Endothelial cell (in vitro differentiated cells): ENCODE data around the gene APBB2. TPM values are rescaled to one million over a fixed set of nuclear protein-coding genes. Genes with fewer than 3 reads are reported as not detected.
"Not testable (repeated sequence)": the region's sequence is repeated elsewhere in the genome, so short reads cannot be mapped to it uniquely, and the experiment has no call there.

Experiments used
- DNase-seq: peaks from one replicate; pipeline ENCODE4 v3.0.0; 2021; ENCODE audit warnings: low spot score
- H3K27ac Mint-ChIP-seq: one replicate; pipeline ENCODE4 v1.8.0; 2021; ENCODE audit warnings: mixed read lengths, inconsistent platforms; ENCODE audit not compliant: unreplicated experiment
- H3K27me3 Mint-ChIP-seq: one replicate; pipeline ENCODE4 v1.8.0; 2021; ENCODE audit warnings: mild to moderate bottlenecking, moderate library complexity, mixed read lengths, inconsistent platforms; ENCODE audit not compliant: unreplicated experiment
- H3K36me3 Mint-ChIP-seq: one replicate; pipeline ENCODE4 v1.8.0; 2021; ENCODE audit warnings: mild to moderate bottlenecking, low read depth, mixed read lengths, inconsistent platforms; ENCODE audit not compliant: unreplicated experiment
- H3K4me1 Mint-ChIP-seq: one replicate; pipeline ENCODE4 v1.8.0; 2021; ENCODE audit warnings: mild to moderate bottlenecking, mixed read lengths, inconsistent platforms; ENCODE audit not compliant: unreplicated experiment
- H3K4me3 Mint-ChIP-seq: one replicate; pipeline ENCODE4 v1.8.0; 2021; ENCODE audit warnings: mild to moderate bottlenecking, mixed read lengths, inconsistent platforms; ENCODE audit not compliant: unreplicated experiment
- H3K9me3 Mint-ChIP-seq: one replicate; pipeline ENCODE4 v1.8.0; 2021; ENCODE audit warnings: mixed read lengths, inconsistent platforms; ENCODE audit not compliant: unreplicated experiment
- CTCF ChIP-seq: fragments of 200-600 bp; sonication (generic); IDR thresholded peaks from one replicate; pipeline ENCODE4 v1.5.0; 2021; ENCODE audit warnings: antibody characterized with exemption; ENCODE audit not compliant: unreplicated experiment
- total RNA-seq: library from RNA; stranded (reverse); fragmentation: NEBNext Ultra II Directional; extraction: Animal tissue kit (Norgen Biotek cat#: 25700); gene quantifications from one replicate; pipeline ENCODE4 v1.2.1, GENCODE V29; 2021; ENCODE audit not compliant: unreplicated experiment

The APBB2 gene
- total RNA-seq, 1 donor from 2014 or later = 103 TPM

DNA sequence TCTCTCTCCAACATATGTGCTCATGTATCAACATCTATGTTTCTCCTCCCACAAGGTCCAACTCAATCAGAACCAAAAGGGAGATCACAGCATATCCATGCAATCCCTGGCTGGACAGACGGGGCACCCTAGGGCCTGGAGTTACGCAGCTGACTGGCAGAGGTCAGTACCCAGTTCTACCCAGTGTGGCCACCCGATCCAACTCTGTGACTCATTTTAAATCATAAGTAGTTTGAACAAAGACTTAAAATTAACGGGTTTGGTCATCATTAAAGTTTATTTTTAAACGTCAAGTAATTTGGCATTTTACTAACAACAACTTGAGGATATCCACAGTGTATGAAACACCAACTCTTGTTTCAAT is 59.5 kb downstream of the APBB2 start:
- peaks cover 29% of the 10 kb centered on the region for H3K4me1 Mint-ChIP-seq
- no peak for DNase-seq
- TF ChIP-seq CTCF = no peak
- peaks cover 3% of the 10 kb centered on the region for H3K27me3 Mint-ChIP-seq
- no peaks in the 10 kb centered on the region for H3K9me3 Mint-ChIP-seq
- peak overlapping the region; percentile 19 for H3K27ac Mint-ChIP-seq
- no peaks in the 10 kb centered on the region for H3K36me3 Mint-ChIP-seq
- no peak overlapping the region for H3K4me3 Mint-ChIP-seq

DNA sequence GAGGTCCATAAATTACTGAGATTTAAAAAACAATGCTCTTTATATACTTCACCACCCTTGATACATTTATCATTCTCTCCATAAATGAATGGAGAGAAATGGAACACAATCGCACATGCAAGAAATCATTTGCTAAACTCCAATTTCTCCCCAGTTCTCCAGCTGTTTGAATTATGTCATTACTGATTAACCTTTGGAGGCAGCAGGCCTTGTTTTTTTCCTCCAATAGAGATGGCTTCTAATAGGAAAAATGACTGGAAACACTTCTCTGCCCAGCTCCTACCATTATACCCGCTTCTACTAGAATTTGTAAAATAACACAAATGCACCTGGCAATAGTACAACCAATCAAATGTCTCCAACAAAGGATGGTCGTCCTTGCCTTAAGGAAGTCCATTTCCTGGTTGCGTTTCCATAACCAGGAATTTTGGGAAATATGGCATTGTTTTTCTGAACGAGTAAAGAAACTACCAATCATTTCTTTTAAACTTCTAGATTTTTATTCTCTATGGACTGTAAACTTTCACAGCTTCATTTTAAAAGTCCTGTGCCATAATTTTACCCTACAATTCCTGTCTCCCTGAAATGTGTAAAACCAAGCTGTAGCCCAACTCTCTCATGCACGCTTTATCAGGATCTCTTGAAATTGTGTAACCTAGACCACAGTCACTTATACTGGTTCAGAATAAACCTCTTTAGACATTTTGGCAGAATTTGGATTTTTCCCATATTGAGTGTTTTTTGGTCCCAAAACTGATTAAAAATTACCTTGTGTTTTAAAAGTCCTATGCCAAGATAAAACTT is 60.1 kb downstream of the APBB2 start:
- no peak for TF ChIP-seq CTCF
- H3K27ac Mint-ChIP-seq = peak overlapping the region; percentile 26
- no peak for DNase-seq
- H3K36me3 Mint-ChIP-seq = no peaks in the 10 kb centered on the region
- peaks cover 3% of the 10 kb centered on the region for H3K27me3 Mint-ChIP-seq
- no peaks in the 10 kb centered on the region for H3K9me3 Mint-ChIP-seq
- peaks cover 26% of the 10 kb centered on the region for H3K4me1 Mint-ChIP-seq
- H3K4me3 Mint-ChIP-seq = no peak overlapping the region

GRCh38 chr4:41150401-41150800 is 63.9 kb downstream of the APBB2 start:
- Mint-ChIP-seq H3K36me3 (no peaks in the 10 kb centered on the region), H3K4me3 (no peak overlapping the region), H3K9me3 (no peaks in the 10 kb centered on the region), H3K27ac (no peak overlapping the region), H3K27me3 (peaks cover 3% of the 10 kb centered on the region), H3K4me1 (peaks cover 22% of the 10 kb centered on the region)
- TF ChIP-seq CTCF = no peak
- DNase-seq = no peak

GRCh38 chr4:41149568-41149967 is 64.8 kb downstream of the APBB2 start:
- DNase-seq, H3K27me3 Mint-ChIP-seq, H3K36me3 Mint-ChIP-seq, H3K27ac Mint-ChIP-seq, H3K4me3 Mint-ChIP-seq, H3K9me3 Mint-ChIP-seq: not testable (repeated sequence)
- H3K4me1 Mint-ChIP-seq = peaks cover 18% of the 10 kb centered on the region

DNA sequence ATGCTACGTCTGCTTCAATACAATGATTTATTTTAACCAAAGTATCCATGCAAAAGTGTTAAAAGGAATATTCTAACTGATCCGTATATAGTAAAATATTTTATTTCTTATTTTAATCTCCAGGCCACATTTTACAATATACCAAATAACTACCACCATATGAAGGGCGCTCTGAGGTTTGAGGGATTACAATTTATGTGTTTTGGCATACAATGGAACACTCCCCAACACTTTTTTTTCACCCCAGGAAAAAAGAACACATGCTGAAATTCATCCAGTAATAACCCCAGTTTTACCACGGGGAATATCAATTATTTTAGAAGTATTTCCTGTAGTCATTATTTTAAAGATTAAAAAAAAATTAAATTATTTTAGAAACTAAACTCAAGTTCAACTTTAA is 65.4 kb downstream of the APBB2 start:
- Mint-ChIP-seq H3K4me1 (peaks cover 15% of the 10 kb centered on the region), H3K27me3 (peaks cover 2% of the 10 kb centered on the region), H3K36me3 (no peaks in the 10 kb centered on the region), H3K9me3 (no peaks in the 10 kb centered on the region), H3K4me3 (no peak overlapping the region), H3K27ac (no peak overlapping the region)
- no peak for DNase-seq
- no peak for TF ChIP-seq CTCF
